Fibroblast of skin of scalp (primary cell): Measurements from ENCODE around the gene ADAP1.

Experiments used
- DNase-seq: peaks from one replicate; pipeline ENCODE4 v3.0.0-alpha.2; 2013

The ADAP1 gene

DNA sequence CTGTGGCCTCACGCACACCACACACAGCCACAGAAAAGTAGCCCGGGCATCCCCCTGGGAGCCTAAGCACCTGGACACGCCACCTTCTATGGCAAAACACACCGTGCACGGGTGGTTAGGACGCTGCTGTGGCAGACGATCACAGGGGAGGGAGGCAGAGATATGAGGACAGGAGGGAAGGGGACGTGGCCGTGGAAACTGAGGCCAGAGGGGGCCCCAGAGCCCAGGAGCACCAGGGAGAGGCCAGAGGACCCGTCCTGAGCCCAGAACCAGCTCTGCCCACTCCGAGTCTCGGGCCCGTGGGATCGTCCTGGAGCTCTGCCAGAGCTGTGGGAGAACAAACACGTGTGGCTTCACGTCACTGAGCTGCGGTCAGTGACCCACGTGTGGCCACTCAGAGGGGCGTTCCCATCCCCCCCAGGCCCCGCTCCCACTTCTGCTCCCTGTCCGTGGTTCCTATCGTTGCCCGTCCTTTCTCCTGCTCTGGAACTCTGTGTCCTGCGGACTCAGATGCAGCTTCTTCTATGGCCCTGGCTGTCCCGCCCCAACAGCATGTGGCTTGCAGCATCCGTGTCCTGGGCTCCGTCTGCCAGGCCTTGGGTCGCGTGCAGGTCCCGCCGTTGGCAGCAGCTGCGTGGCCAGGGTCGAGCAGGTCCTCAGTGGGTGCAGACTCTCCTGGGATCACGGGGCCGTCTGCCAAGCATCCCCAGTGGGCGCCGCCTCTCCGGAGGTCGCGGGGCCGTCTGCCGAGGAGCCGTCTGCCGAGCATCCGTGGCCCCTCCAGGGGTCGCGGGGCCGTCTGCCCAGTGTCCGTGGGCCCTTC, 47.1 kb downstream of the ADAP1 start:
- no peak for DNase-seq

GRCh38 chr7:906776-907157, 47.7 kb downstream of the ADAP1 start:
- no peak for DNase-seq

- peak; percentile 36 for DNase-seq
These were observed 49.6 kb downstream of the ADAP1 start for GRCh38 chr7:904847-905246.

- DNase-seq = no peak
These were observed 50.3 kb downstream of the ADAP1 start for GRCh38 chr7:903921-904755.

- no peak for DNase-seq
These were observed 51.5 kb downstream of the ADAP1 start for GRCh38 chr7:902996-903395.

DNA sequence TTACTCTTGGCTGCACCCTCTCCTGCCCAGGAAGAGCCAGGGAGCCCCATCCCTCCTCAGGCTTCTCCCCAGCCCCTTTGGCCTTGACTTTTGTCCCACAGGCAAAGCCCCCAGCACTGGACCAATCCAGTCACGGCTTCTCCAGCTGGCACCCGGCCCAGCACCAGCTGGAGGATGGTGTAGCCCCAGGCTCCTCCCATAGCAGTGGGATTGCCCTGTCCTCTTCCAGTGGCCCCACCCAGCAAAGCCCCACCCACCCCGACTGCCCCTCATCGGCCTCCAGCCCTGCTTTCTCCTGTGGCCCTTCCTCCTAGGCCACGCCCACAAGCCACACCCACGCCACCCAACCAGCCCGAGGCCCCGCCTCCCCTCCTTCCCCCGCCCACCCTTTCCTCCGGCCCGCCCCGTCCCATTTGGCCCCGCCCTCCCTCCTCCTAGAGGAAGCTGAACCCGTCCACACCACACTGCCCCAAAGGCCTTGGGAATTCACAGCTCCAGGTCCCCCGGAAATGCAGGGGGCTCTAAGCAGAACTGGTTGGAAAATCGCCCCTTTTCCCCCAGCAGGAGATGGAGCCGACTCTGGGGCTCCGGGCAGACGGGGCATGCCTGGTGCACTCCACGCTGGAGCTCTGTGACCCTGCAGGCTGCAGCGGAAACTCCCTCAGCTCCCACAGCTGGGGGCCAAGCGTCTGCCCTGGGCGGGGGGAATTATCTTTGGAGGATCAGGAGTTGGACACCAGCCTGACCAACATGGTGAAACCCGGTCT, 52.9 kb downstream of the ADAP1 start:
- DNase-seq = peak; percentile 90

DNA sequence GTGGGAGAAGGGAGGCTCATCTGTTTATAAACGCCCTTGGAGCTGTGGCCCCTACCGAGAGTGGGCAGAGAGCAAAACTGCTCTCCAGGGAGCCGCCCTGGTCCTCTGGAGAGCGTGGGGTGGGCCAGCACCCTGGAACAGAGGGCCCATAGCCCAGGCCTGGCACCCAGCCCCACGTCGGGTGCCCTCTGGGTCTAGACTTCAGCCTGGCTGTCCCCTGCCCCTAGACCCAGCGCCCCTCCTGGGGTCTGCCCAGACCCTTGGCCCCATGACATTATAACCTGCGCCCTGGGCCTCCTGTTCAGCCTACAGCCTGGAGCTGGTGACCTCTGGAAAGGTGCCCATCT, 53.5 kb downstream of the ADAP1 start:
- no peak for DNase-seq

DNA sequence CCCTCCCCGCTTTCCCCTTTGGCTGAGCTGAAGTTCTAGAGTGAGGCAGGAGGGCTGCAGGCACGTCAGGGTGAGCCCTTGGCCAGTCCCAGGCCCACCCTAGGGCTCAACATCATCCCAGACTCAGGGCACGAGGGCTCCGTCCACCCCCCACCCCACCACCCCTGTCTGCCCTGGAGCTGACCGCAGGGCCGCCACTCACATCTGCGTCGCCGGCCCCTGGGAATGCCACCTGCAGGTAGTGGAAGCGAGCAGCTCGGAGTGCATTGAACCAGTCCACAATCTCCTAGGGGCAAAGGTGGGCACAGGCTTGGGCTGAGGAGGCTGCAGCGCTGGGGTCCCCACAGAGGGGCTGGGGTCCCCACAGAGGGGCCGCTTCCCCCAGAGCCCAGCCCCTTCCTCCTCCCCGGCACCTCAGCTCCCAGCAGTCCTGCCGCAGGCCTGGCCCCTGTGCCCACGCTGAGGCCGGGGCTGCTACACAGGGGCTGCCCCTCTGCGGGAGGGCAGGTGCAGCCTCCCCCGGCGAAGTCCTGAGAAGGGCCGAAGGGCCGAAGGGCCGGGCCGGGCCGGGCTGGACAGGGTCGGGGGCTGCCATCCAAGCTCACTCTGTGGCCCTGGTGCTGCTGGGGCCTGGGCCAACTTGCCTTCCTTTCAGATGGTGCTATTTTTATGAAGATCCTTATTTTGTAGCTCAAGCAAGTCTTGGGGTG, 54.0 kb downstream of the ADAP1 start:
- no peak for DNase-seq

DNA sequence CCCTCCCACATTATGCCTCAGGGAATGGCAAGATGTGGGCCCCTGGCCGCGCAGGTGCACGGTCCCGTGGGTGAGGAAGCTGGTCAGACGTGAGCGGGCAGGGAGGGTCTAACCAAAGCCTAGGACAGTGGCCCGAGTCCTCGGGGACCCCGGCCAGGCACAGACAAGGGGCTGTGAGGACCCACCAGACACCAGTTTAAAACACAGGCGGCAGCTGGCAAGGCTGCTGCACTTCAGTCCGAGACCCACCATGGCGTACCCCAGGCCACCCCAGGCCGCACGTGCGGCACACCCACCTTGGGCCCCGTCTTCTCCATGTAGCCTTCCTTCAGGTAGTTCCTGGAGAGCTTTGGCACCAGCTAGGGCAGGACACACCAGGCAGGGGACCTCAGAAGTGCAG, 54.7 kb downstream of the ADAP1 start:
- DNase-seq = no peak

GRCh38 chr7:898855-899681, 55.4 kb downstream of the ADAP1 start:
- no peak for DNase-seq

DNA sequence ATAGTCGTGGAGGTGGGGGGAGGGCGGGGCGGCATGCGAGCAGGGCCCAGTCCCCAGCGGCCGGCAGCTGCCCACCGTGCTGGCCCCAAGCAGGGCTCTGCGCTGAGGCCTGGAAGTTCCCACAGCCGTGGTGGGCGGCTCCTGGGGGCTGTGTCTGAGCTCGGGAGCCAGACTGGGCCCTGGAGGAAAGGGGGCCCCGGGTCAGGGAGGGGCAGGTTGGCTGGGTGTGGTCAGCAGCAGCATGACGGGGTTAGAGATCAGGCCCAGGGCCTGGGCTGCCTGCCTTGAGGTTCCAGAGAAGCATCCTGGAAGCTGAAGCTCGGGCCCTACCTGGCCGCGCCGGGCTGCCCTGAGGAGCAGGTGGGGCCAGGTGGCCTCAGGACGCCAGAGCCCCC, 56.0 kb downstream of the ADAP1 start:
- no peak for DNase-seq

DNA sequence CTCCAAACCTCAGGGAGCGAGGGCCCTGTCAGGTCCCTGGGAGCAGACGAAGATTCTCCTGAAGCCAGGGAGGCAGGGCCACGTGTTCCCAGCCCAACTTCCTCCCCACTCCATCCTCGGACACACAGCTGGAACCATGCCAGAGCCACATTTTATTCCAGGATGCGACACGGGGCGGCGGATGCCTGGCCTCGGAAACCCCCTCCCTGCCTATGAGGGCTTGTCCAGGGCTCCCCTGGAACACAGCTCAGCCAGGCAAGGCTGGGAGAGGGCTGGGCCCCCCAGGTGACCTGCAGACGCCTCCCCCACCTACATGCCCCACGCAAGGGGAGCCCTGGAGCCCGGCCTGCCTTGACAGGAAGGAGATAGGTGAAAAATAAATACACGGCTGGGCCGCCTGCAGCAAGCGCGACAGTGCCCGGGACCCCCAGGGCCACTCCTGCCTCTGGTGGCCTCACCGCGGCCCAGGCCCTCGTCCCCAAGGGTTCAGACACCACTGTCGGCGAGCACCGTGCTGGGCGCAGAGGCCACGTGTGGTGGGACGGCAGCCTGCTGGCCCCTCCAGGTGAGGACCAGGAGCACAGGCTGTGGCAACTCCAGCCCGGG, 56.6 kb downstream of the ADAP1 start:
- no peak for DNase-seq

GRCh38 chr7:897086-897485, 57.4 kb downstream of the ADAP1 start:
- no peak for DNase-seq

- DNase-seq = no peak
These were observed 58.0 kb downstream of the ADAP1 start for GRCh38 chr7:896346-897075.

DNA sequence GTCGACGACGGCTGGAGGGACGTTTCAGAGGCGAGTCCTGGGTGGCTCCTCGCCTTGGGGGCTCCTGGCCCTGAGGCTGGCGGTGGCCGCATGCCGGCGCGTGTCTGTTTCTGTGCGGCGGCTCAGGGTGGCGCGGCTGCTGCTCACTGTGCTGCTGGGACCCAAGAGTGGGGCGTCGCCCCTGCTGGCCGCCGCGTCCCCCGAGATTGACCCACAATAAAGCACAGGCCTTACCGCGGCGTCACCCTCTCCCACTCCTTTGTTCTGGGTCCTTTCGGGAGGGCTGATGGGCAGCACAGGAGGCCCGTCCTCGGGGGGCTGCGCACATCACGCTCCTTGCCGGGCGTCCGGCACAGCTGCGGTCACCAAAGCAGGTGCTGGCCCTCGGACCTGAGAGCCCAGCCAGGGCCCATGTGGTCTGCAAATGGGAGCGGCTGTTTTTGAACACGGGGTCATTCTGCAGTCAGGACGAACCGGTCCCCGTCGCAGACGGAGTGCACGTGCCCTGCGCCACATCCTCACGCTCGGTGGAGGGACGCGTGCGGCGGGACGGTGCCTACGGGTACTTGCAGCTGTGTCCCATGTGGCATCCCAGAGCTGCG, 58.9 kb downstream of the ADAP1 start:
- DNase-seq = no peak

DNA sequence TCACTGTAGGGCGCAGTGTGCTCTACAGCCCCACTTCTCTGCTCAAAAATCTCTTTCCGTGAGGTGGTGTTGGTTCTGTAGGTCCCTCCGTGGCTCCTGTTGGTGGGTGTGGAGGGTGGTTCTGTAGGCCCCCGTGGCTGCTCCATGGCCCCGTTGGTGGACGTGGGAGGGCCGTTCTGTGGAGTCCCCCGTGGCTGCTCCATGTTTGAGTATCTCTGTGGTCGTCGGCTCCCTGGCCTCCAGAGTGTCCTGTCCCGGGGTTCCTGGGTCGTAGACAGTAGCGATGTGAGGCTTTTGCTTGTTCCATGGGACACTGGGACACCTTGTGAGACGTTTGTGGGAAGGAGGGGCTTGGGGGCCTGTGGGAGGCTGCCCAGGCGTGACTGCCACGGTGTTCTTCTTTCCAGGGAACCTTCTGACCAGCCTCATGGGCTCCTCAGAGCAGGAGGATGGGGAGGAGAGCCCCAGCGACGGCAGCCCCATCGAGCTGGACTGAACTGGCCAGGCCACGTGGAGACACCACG, 59.5 kb downstream of the ADAP1 start:
- DNase-seq = no peak

- no peak for DNase-seq
These were observed 60.2 kb downstream of the ADAP1 start for GRCh38 chr7:894164-894867.

- DNase-seq = no peak
These were observed 60.8 kb downstream of the ADAP1 start for GRCh38 chr7:893686-894085.
